Activated CD8-positive, alpha-beta memory T cell treated with anti-CD3 and anti-CD28 coated beads, Interleukin-2, amount 50 U/mL, for 1 hour (primary cell): ENCODE data around the gene SPEF1.

Source experiments
- DNase-seq: peaks from one replicate; pipeline ENCODE4 v3.0.0-alpha.2; 2020; ENCODE audit errors: extremely low read depth

The SPEF1 gene

GRCh38 chr20:3766422-3767109 is 14.7 kb downstream of the SPEF1 start:
- no peak for DNase-seq

DNA sequence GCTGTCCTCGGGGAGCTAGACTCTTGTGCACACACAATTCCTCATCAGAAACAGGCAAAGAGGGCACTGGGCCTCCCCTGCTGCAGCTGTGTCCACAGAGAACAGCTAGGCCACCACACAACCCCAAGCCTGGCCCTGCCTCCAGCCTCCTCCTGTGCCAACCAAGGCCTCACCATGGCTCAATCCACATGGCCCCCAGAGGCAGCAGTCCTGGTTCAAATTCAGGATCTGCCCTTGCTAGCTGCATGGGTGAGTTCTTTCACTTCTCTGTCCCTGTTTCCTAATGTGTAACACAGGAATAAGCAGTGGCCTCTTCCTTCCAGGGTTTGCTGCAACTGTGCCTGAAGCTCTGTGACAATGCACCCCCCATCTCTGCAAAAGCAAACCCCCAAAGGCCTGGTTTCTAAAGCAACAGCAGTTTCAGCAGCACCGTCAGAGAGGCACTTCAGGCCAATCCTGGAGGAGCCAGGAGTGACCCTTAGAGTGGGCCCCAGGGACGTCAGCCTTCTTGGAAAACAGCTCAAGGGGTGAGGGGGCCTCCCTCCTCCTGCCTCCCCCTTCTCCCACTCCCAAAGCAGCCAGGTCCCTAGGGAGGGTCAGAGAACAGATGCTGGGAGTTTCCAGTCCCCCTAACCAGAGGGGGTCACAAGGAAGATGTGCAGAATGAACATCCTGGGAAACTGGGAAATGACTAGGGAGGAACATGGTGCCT is 15.9 kb downstream of the SPEF1 start:
- DNase-seq: no peak

DNA sequence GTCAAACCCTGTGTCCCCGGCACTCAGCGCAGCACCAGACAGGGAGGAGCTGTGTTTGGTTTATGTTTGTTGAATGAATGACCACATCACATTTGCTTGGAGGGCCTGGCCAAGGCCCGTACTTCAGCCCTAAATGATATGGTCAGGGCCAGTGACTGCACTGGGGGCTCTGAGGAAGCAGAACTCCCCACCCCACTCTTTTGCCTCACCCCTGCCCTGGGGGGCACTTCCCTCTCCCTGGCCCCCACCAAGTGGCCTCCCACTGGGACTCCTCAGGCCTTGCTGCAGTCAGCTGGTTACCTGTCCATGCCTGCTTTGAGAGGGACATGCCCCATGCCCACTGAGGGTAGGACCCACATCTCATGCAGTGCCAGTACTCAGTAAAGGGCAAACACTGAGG is 16.6 kb downstream of the SPEF1 start:
- no peak for DNase-seq

DNA sequence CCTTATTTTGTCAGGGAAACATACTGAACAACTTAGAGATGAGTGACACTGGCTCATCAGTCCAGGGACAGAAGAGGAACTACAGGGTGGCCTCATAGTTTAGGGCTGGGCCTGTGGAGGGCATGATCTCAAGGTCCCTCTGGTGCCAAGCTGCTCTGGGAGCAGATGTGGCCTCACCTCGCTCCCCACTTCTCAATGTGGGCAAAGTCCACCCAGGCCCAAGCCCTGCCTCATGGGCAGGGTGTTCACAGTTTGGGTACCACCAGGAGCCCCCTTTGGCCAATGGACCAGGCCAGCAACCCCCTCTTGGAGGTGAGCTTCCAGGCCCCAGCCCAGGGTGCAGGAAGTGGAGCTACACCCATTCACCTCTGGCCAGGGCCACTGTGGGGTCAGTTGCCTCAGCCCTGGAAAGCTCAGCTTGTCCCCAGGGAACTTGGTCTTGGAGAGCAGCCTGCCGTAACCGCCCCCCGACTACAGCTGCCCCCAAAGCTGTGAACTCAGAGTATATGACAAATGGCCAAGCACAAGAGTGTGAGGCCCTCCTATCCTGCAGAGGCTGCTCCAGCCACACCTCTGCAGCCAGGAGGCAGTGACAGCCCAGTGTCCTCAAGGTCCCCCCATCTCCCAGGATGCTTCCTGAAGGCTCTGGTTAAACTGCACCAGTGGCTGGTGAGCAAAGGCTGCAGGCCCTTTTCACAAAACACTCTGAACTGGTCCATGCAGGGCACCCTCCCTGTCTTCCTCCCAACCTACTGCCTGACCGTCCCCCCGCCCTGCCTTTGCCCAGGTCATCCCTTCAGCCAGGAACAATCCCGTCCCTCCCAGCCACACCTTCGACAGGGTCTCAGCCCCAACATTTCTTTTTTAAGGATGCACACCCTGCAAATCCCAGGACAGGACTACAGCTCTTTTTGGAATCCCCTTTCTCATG is 17.3 kb downstream of the SPEF1 start:
- DNase-seq: no peak

- DNase-seq: no peak
These were observed 20.4 kb downstream of the SPEF1 start for GRCh38 chr20:3760655-3761348.

GRCh38 chr20:3759884-3760283 is 21.4 kb downstream of the SPEF1 start:
- DNase-seq: no peak

- DNase-seq: no peak
These were observed 21.9 kb downstream of the SPEF1 start for GRCh38 chr20:3759316-3759823.

GRCh38 chr20:3758566-3758965 is 22.7 kb downstream of the SPEF1 start:
- no peak for DNase-seq

GRCh38 chr20:3757268-3757667 is 24.0 kb downstream of the SPEF1 start:
- no peak for DNase-seq

DNA sequence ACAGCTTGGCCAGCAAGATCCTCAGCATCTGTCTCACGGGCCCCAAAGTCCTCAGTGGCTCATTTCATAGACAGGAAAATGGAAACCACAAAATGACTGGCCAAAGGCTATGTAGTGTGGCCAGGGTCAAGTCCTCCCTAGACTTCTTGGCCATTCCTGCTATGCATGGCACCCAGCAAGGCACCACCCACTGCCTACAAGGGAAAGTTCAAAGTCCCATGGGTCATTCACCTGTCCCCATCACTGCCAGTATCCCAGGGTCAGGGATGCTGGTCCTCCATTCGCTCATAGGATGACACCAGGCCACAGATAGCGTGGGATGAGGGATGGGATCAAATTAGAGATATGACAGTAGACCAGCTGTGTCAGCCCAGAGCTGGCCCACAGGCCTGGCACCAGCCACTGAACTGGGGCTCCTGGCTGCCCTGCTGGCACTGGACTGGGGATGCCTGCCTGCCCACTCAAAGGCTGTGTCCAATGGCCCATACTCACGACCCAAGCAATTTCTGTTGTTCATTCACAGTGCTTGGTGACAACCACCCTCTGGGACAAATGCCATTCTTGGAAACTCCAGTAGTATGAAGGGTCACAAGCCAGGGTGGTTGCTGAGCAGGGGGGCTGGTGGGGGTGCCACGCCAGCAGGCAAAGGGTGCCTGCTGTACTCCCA is 25.3 kb downstream of the SPEF1 start:
- DNase-seq: no peak

DNA sequence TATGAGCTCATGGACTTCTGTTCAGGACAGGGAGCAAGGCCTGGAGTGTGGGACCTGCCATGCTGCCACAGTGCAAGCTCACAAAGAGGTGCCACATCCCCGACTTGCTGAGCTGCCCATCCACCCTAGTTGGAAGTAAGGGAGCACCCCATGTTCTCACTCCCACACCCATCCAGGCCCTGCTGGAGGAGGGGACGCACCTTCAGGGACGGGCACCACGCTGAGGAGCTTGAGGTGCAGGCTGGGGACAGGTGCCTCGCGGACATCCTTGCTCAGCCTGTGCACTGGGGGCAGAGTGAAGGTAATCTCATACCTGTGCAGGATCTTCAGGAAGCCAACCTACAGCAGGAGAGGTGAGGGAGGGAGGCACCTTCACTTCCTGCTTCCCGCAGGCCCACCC is 26.0 kb downstream of the SPEF1 start:
- no peak for DNase-seq

DNA sequence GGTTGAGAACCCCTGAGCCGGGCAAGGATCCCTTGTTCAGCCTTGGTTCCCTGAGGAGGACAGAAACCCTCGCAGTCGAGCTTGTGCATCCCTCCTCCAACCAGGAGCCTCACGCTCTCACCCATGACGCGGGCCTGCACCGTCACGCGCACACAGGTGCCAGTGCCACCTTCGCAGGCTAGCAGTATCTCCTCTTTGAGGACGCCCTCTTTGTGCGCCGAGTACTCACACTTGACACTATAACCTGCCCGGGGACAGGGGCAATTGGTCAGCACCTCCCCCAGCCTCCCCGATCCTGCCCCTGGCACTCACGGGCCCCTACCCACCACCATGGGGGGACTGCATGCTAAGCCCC is 27.0 kb downstream of the SPEF1 start:
- no peak for DNase-seq

- no peak for DNase-seq
These were observed 27.6 kb downstream of the SPEF1 start for GRCh38 chr20:3753501-3754275.

DNA sequence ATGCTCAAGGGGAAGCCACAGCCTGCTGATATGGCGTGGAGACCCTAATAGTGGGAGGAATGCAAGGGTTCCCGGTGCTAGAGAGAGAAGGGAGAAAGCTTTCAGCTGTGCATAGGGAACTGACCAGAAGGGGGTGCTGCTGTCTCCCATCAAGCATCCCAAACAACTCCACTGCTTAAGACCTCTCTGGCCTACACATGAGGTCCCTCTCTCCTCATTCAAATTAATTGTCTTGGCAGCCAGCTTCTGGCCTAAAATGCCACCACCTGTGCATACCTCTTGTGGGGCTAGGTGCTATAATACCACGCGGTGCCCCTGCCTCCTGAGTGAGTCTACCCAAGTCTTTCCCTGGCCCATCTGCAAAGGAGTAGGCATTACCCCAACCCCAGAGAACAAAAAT is 28.1 kb downstream of the SPEF1 start:
- DNase-seq: no peak

GRCh38 chr20:3752386-3752759 is 28.9 kb downstream of the SPEF1 start:
- no peak for DNase-seq

GRCh38 chr20:3751675-3752385 is 29.4 kb downstream of the SPEF1 start:
- DNase-seq: no peak

DNA sequence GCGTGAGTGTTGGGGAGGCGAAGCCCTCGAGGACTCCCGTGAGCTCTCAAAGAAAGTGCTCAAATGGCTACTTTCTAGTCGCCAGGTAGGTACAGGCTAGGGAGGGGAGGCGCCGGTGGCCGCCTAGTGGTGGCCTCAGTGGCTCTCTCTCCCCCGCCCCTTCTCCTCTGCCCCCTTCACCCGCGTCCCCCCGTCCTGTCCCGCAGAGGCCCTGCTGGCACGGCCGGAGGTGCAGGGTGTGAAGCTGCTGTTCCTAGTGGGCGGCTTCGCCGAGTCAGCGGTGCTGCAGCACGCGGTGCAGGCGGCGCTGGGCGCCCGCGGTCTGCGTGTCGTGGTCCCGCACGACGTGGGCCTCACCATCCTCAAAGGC is 30.0 kb downstream of the SPEF1 start:
- no peak for DNase-seq

DNA sequence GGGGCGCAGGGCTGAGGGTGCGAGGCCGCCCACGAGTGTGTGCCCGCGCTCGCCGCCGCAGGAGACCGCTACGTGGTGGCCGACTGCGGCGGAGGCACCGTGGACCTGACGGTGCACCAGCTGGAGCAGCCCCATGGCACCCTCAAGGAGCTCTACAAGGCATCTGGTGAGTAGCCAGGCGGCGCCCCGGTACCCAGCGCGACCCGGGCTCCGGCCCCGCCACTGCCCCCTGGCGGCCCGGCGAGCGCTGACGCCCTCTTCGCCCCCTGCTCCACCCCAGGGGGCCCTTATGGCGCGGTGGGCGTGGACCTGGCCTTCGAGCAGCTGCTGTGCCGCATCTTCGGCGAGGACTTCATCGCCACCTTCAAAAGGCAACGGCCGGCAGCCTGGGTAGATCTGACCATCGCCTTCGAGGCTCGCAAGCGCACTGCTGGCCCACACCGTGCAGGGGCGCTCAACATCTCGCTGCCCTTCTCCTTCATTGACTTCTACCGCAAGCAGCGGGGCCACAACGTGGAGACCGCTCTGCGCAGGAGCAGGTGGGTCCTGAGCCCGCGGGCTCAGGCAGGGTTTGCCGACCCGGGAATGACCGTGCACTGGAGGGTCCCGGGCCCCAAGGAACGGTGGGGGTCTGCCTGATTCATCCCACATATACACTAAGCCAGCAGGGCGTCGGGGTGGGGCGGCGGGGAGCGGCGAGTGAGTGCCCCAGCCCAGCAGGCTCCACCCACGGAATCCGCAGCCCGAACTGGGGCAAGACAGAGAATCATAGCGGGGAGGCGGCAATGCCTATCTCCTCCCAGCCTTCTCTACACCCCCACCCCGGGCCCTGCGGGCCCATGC is 31.3 kb downstream of the SPEF1 start:
- DNase-seq: no peak

DNA sequence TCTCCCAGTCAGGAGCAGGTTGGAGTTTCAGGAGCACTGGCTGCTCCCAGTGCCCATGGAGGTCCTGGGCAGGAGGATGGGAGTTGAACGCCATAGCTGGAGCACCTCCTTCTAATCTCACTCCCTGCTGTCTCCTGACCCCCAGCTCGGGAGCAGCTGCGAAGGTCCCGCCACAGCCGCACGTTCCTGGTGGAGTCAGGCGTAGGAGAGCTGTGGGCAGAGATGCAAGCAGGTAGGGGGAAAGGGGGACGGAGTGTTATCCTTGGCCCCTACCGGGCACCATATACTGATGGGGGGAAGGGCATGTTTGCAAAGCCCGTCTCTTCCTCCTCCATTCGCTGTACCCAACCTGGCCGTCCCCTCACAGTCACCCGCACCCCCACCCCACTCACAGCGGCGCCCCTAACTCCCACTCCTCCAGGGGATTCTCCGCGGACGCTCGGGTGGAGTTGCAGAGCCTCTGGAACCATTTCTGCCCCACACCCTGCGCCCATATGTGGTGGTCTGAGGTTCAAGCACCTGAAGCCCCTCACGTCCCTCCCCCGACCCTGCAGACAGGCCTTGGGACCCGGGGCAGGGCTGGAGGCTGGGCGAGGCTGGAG is 32.1 kb downstream of the SPEF1 start:
- no peak for DNase-seq
